Stimulated activated CD4-positive, alpha-beta T cell treated with anti-CD3 and anti-CD28 coated beads, Interleukin-12 subunit alpha, Interleukin-12 subunit beta, amount 100 ng/mL, for 48 hours (primary cell): ENCODE results near the gene SLC25A21.

ENCODE experiments used
- DNase-seq, 3 donors: peaks; one replicate each; pipeline ENCODE4 v3.0.0-alpha.2; 2020; ENCODE audit warnings: low read depth in 2 of 3, low spot score in 1 of 3

Gene SLC25A21

DNA sequence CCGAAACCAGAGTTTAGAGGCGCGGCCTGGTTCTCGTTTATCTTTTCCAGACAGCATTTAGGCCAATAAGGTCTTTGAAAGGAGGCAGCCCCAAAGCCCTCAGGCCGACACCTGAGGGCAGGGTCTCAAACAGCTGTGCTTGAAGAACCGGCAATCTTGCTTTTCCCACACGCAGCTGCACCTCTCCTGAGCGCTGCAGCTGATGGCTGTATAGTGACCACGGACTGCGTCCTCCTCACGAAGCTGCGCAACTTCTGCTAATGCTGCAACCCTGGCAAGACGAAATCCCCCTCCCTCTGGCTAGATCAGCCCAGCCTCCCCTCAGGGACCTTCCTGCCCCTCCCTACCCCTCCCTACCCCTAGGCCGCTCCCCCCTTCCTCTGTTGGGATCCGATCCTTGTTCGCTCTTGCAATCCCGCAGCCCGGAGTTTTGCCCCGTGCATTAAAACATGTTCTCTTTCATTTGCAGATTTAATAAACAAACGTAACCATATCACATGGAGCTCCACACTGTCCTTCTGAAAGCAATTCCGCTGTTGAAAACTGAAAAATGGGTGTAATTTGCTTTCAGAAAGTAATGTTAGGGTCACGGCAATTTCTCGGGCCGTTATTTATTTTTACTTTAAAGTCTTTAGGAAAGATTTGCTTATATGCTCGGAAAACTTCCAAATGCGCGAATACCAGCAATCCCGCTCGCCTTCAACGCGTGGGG, 515.6 kb downstream of the SLC25A21 start:
- no peak for DNase-seq

DNA sequence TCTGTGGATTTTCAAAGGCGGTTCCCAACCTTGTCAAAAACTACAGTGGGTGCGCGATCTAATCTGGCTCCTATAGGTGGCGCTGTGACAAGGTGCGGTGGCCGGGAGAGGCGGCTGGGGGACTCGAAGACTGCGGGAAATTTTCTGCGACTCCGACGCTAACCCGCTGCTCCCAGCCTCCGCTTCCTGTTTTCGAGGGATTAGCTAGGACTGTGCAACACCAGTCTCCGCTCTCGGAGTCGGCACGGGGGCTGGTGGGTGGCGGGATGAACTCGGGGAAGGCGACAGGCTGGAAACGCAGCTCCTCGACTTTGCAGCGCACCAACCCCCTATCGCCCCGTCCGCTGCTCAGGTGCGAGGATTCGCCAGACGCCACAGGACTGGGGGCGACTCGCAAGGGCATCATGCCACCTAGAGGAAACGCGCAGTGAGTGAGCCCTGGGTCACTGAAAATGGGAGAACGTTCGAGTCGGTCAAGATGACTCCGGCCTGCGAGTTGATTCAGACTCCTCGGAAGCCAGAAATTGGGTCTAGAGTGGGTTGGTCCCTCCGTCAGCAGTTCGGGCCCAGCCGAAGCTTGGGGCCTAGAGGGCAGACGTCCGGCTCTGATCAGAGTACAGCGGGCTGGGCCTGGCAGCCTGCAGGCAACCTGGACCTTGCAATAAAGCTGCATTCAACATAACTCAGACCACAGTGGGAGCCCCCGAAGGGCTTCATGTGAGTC, 516.3 kb downstream of the SLC25A21 start:
- peak in 1 of 3 donors; percentile 34 for DNase-seq

DNA sequence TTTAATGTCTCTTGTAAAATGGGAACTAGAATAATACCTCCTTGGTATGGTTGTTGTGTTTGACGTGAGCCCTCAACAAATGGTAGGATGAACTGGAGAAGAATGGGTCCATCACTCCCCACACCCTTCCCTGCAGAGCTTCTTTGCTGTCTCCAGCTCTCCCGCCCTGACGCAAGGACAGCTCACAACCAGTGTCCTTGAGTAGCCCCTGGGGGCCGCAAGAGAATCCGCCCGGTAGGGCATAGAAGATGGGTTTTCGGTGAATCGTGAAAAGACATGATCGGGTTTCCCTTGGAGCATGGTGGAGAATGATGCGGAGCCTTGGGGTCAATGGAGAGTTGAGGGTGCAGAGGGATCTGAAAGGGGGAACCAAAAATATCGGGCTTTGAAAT, 516.8 kb downstream of the SLC25A21 start:
- DNase-seq, result no peak

DNA sequence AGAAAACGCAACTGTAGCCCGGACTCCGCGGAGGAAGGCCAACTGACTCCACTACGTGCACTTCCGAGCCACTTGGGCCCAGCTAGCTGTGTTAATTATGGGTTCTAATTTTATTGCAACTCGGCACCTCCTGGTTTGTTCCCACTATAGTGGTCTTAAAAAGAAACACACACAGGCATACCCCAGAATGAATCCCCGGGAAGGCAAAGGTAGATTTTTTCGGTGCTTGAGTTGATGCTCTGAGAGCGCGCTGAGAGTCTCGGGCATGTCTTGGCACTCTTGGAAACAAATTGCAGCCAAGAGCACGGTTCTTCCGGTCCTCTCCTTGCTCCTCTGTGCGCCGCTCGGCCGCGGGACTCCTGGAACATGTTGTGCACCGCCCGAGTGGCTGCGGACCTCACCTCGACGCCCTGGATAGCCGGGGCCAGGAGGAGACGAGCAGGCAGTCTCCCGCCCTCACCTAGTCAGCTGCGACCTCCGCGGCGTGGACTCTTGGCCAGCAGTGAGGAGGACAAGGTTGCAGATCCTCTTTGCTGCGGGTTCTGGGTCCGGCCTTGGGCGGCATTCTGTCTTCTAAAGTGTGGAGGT, 517.5 kb downstream of the SLC25A21 start:
- DNase-seq, result no peak

DNA sequence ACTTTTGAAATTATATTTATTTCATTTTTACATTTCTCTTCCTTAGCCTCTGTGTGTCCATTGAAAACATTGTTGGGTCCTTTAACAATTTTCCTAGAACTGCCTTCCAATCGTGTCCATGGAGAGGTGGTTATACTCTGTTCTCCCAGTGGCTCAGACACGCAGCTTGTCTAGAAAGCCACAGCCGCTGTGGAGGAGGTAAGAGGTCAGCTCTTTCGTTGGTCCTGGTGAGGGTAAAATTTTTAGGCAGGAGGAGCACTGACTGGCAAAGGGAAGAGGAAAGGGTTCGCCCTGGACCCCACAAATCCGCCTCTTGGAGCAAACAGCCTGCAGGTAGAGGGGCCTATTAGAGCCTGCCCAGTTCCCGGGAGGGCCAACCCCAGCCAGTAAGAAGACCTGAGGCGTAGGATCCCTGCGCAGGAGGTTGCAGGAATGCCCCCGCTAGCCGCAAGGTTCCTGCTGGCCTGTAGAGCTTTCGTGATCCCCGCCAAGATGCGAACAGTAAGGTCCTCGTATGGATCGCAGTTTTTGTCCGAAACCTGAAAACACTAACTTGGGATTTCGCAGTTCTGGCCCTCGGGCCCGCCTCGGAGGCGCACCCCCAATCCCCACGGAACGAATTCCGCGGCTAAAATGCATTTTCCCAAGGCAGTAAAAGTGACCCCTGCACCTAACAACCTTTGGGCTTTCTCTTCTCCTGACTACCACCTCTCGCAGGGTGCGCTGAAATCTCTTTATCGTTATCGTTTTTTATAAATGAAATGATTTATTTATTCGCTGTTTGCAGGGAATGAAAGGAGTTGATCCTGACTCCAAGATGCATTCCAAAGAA, 518.2 kb downstream of the SLC25A21 start:
- DNase-seq, result no peak

DNA sequence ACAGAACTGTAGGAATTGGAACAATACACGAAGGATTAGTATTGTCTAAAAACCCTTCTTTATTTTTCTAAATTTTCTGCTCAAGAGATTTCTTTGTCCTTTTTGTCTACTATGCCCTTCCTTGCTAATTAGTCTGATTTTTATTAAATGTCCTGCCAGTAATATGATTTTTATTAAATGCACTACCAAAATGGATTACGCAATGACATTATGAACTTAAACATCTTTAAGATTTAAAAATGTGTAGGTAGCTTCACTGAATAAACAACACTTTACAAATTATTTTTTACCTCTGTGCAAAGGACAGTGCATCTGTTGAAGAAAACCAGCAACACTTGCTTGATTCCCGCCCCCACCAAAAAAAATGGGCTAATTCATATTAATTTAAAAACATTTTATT, 519.0 kb downstream of the SLC25A21 start:
- no peak for DNase-seq

DNA sequence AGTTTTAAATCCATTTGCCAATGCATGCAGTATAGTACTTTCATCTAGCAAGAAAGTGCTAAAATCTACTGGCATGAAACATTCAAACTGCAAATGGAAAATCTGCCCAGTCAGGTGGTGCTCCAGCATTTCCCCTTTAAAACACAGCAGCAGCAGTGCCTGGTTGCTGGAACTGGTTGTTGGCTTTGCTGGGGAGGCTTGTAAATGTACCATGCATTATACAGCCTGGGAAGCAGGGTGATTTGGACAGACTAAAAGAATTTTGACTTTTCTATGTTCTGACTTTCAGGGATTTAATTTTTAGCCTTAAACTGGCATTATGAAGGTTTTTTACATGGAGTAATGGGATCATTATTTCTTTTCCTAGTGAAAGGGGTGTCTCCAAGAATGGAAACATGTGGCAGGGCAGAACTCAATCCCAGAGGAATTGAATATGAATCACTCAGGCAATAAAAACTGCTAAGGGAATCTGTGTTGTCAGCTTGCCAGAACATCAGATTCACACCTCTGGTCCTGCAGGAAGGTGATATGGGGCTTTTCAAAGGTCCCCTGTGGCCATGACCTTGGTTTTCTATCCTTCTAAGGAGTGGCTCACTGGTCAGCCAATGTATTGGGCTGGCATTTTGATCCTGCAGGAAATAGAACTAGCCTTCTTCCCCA, 519.7 kb downstream of the SLC25A21 start:
- DNase-seq, result no peak

DNA sequence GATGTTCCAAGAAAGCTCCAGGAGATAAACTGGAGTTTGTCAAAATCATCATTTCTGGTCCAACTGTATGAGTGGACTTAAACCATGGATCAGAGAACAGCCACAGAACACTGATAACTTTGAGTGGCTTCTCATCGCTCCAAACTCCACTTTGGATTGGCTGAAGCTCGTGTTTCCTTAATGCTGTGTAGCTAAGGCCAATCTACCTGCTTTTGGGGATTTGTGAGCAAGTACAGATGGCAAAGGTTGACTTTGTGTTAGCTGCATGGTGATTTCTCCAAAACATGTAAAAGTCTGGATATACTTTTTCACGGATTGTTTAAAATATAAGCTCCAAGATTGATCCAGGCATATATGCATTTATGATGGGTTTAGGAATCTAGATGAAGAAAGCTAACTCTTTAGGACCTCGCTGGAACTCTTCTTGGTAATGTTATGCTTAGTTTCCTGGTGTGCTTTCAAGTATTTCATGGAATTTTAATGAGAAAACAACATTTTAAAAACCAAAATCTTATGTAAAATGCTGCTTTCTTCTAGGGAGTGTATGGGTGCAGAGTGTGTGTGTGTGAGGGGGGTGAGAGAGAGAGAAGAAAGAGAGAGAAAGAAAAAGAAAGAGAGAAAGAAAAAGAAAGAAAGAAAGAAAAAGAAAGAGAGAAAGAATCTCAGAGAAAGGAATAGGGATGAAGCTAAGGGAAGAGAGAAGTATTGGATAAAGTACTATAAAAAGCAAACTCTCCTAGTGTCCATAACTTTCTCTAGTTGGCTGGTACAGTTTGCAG, 522.3 kb downstream of the SLC25A21 start:
- DNase-seq, result no peak

DNA sequence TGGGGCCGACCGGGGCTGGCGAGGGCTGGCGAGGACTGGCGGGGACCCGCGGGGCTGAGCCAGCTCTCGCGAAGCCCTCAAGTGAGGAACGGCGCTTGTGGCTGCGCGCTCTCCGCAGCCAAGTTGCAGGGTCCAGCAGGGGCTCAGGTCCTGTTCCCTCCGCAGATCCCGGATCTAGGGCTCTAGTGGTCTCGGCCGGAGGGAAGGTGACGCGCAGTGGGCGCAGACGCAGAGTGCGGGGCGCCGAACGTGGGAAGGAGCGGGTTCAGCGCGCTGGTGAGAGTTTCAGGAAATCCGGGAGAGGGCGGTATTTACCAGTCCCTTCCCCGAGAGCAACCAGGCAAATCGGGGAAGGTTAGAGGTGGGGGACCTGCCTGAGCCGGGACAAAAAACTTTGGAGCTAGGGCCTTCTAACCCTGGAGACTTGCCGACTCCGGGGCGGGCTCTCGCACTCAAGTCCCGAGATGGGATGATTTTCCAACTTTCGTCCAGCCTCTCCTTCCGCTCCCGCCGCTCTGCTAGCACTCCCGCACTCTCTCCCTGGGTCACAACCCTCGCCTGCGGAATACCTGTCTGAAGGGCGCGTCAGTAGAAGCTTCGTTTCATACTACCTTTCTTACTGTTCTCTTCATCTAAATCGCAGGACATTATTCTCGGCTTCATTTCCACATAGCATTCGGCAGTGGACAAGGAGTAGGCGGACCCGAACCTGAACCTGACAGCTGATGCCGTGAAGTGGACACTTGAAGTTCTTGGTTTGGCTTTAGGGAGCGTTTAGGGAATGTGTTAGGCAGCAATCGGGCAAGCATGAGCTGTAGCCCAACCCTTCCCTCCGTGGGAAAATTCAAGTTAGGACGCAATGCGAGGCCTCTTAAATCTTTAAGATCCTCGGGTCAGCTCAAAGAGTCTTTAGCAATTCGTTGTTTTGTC, 524.3 kb downstream of the SLC25A21 start:
- DNase-seq, result no peak

DNA sequence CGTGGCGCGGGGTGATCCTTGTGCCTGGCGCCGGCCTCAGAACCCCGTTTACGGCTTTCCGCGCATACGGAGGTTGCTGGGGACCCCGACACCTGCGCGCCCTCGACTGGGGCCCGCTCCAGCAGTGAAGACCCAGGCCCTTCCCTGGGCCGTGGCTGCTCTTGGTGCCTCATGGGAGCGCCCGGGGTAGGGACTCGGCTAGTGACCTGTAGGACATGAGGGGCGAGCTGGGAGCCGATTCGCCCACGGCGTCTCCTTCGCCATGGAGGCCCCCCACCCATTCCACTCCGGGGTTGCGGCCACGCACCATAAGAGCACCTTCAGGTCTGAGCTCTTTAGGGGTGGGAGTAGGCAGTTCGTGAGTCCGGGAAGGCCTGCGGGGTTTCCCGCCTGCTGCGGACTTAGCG, 525.0 kb downstream of the SLC25A21 start:
- no peak for DNase-seq

DNA sequence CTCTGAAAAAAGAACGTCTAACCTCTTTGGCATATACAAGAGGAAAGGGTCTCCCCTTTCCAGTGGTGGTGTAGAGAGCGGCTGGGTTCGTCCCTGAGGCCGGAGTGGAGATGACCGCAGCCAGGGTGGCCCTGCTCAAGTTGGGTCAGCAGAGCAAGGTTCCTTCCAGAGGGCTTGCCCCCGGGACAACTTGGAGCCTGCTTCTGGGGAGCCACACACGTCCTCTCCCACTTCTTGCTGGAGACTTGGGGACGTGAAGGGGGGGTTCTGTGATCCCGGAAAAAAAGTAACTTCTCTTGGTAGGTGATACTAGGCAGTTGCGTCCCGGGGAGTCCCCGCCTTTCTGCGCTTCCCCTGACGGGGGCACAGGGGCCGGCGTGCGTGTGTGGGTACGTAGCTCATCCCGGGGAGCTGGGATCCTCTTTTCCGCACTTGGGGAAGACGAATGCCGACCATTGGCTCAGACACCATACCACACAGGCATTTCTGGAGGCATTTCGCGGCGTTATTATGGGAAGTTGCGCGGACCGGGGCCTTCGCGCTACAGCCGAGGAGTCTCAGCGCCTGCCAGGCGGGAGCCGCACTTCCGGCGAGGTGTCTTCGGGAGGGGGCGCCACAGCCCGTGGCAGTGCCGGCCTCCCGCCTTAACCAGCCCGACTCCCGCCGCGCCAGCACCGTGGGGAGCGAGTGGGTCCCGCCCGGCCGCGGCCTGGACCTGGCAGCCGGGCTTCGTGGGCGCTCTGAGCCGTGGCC, 525.6 kb downstream of the SLC25A21 start:
- no peak for DNase-seq

DNA sequence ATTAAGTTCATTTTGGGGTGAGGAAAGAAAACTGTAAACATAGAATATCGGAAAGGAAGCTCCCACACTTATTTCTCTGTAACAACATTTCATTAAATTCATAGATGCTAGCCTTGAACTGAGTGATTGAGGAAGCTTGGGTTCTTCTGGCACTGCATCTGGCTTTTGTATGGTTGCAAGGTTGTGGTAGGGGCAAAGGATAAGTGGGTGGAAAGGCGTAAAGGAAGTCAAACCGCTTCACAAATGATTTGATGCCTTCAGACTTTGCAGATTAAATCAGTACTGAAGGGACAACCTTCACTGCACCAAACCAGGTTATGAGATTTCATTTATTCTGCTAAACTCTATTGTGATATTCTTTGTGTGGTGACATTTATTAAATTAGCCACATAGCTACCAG, 538.8 kb downstream of the SLC25A21 start:
- no peak for DNase-seq
